Dedifferentiated amniotic fluid mesenchymal stem cell (primary cell): ENCODE measurements around the gene PTCD2.

Source experiments
- DNase-seq: peaks from one replicate; pipeline ENCODE4 v3.0.0-alpha.2; 2016; ENCODE audit errors: extremely low spot score

PTCD2 gene, protein sequence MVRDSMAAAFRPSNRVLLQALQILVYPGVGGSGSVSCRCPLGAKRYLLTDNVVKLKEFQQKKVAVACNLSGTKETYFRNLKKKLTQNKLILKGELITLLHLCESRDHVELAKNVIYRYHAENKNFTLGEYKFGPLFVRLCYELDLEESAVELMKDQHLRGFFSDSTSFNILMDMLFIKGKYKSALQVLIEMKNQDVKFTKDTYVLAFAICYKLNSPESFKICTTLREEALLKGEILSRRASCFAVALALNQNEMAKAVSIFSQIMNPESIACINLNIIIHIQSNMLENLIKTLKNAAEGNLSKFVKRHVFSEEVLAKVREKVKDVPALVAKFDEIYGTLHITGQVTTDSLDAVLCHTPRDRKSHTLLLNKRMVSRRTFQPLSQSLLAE

GRCh38 chr5:72319976-72320752, at the start of gene PTCD2, which contains the start of gene MRPS27:
TSS of gene PTCD2 (plus strand) at chr5:72320373. CDS start at chr5:72320383, 10 bp downstream.
TSS of gene MRPS27 (minus strand) at chr5:72320240. CDS start at chr5:72320221, 19 bp downstream.
- peak; percentile 99 for DNase-seq

GRCh38 chr5:72271702-72272101, 48.5 kb upstream of the PTCD2 start:
- DNase-seq: no peak

- DNase-seq: no peak
These were observed 47.8 kb upstream of the PTCD2 start for GRCh38 chr5:72272398-72272797.

- DNase-seq: no peak
These were observed 46.6 kb upstream of the PTCD2 start for GRCh38 chr5:72273547-72273946.

DNA sequence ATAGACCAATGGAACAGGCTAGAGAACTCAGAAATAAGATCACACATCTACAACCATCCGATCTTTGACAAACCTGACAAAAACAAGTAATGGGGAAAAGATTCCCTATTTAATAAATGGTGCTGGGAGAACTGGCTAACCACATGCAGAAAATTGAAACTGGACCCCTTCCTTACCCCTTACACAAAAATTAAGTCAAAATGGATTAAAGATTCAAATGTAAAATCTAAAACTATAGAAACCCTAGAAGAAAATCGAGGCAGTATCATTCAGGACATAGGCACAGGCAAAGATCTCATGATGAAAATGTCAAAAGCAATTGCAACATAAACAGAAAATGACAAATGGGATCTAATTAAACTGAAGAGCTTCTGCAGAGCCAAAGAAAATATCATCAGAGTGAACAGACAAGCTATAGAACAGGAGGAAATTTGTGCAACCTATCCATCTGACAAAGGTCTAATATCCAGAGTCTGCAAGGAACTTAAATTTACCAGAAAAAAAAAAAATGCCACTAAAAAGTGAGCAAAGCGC, 43.9 kb upstream of the PTCD2 start:
- no peak for DNase-seq

DNA sequence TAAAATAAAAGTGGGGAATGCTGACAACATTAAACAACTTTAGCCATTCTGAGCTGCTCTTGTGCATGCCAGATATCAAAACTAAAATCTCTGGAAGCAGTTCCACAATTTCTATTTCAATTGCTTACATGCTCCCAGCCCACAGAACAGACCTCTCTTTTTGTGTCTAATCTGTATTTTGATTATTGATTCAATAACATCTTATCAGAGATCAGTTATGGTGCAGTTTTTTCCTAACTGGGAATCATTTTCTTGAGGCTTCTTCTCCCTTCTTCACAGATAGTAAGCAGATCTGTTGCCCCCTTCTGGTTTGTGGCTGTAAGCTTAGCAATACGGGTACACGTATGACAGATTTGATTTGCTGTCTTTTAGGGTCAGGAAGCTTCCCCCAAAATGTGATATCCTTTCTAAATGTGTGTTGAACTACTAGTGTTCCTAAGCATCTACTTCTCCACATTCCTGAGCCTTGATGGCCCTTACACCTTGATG, 39.5 kb upstream of the PTCD2 start:
- peak; percentile 20 for DNase-seq

- no peak for DNase-seq
These were observed 38.8 kb upstream of the PTCD2 start for GRCh38 chr5:72281430-72281763.

DNA sequence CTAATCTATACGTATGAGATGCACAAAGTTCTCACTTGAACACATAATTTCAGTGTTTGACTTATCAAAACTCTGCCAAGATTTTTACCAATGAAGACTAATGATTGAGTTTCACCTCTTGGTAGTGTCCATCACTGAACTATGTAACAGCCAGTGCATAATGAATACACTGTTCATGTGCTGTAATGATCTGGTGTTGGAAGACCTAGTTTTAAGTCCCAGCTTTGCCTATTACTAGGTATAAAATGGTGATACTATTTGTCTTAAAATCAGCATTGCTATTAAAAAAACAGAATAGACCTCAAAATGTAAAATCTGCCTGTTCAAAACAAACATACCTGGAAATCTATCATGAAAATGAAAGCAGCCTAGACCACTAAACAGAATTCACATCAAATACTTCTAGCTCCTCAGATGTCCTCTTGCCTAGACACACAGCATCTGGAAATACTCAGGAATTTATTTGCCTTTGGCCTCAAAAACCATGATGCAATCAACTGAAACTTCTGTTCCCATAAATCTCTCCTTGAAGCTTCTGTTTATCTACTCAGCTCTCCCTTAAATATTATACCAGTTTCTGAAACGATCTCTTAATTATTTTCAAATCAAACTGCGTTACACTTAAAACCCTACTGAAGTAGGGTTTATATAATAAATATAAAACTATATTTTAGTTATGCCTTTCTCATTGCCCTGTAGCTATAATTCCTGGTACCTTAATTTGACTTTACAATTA, 38.2 kb upstream of the PTCD2 start:
- DNase-seq: peak; percentile 98

- DNase-seq: no peak
These were observed 37.3 kb upstream of the PTCD2 start for GRCh38 chr5:72282878-72283277.

DNA sequence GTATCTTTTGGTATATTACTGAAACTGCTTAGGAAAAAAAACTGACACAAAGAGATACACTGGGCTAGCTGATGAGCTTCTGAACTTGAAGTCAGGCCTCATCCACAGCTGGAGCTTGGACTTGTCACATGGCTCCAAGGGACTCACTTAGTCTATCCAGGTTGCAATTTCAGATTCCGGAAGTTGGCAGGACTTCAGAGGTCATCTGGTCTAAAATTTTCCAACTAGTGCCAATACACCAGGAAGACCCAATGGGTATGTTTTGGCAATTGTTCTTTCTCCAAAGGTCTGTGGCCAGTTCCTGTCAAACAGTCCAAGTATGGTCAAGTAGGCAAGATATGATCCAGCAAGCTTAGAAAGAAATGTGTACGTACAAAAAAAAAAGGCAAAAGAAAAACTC, 36.8 kb upstream of the PTCD2 start:
- no peak for DNase-seq

GRCh38 chr5:72284559-72285423, 35.4 kb upstream of the PTCD2 start:
- DNase-seq: no peak

- DNase-seq: no peak
These were observed 34.8 kb upstream of the PTCD2 start for GRCh38 chr5:72285424-72285821.

DNA sequence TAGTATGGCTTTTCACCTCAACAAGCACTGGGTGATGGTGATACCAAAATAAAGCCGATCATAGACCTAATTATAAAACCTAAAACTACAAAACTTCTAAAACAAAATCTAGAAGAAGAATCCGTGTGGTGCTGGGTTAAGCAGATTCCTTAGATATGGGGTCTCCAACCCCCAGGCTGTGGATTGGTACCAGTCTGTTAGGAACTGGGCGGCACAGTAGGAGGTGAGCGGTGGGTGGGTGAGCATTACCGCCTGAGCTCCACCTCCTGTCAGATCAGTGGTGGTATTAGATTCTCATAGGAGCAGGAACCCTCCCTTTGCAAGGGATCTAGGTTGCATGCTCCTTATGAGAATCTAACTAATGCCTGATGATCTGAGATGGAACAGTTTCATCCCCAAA, 33.4 kb upstream of the PTCD2 start:
- DNase-seq: no peak

- DNase-seq: no peak
These were observed 31.2 kb upstream of the PTCD2 start for GRCh38 chr5:72288924-72289323.

GRCh38 chr5:72290356-72291133, 29.6 kb upstream of the PTCD2 start:
- peak; percentile 47 for DNase-seq

DNA sequence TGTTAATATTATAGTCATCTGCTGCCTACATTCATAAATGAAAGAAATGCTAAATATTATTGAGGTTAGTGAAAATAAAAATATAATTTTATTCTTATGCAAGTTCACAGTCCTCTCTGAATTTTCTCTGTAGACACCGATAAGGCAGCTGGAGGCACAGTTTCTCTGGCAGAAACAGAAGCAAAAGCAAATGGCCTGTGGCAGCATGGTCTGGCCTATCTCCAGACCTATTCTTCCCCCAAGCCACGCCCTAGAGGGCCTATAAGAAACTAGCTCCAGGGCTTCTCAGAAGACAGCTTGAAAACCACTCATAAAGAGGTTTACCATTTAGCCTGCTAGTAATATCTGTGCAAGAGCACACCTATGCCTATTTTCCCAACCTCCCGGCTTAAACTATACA, 28.6 kb upstream of the PTCD2 start:
- DNase-seq: no peak

DNA sequence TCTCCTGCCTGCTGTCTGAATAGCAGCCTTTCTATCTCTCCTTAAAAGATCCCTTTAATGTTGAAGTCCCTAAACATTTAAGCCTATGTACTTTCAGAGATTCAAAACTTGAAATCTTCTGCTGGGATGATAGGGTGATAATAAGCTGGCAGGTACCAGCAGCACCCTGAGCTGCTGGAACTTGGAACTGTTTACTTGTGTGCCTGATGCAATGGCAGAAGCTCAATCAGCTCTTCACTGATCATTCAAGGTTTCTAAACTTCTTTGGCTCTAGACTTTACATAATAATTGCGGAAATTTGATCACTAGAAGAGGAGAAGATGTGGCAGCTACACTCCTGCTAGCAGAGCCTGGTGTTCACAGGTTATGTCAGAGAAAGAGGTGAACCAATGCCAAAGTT, 27.8 kb upstream of the PTCD2 start:
- DNase-seq: no peak

DNA sequence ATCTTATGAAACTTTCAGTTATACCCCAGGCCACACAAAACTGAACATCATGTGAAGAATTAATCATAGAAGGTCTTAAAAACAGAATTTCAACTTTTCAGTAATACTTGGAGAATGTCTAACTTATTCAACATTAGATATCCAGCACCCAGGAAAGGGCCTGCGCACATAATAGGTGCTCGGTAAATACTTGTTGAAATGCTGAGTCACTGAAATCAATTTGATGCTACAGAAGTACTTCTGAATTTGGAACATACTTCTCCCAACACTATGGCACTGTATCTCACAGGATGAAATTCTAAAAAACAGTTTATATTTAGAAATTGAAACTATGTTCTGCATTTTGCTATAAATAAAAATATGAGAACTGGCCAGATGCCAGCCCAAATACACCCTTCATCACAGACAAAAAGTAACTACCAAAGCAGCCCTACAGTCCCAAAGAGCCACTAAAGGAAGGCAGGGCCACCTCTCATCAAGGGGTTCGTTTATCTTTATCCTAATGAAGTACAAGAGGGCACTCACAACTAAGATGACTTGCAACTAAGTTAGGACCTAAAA, 26.6 kb upstream of the PTCD2 start:
- no peak for DNase-seq

DNA sequence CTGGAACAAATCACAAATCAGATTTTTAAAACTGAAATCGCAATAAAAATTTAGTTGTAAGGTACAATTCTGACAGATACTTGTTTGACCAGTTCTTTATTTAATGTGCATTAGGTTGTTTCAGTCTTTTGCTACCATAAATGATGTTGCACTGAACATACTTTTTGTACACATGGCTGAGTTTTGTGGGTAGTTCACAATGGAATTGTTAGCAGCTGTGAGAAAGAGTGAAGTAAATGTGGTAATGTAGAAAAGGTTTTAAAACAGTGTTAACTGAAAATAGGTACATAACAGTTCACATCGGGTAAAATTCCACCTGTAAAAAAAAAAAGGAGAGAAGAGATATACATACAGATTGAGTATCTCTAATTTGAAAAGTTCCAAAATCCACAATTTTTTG, 25.7 kb upstream of the PTCD2 start:
- no peak for DNase-seq

DNA sequence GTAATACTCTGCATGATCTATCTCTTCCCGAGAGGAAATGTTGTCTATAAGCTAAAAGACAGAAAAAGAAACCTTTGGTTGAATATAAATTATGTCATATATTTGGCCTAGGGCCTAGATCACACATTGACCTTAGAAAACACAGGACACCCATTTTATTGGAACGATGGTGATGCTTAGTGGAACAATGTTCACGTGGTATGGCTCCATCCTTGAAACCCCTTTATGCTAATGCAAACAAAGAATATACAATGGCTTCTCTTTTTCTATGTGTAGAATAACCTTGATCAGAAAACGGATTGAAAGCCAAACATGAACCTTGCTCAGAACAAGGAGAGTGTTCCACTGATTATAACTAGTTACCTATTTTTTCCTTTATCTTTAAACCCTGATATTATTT, 24.6 kb upstream of the PTCD2 start:
- DNase-seq: no peak
